NB4 (cell line): ENCODE results near the gene AJUBA.

Experiments
- CTCF ChIP-seq: IDR thresholded peaks from one replicate; pipeline ENCODE4 v1.5.1; 2012; ENCODE audit warnings: low read depth, low read length
- MAX ChIP-seq: IDR thresholded peaks from 2 replicates; pipeline ENCODE4 v1.6.1; 2011; ENCODE audit warnings: low read depth, low read length
- MYC ChIP-seq: IDR thresholded peaks from 2 replicates; pipeline ENCODE4 v1.6.1; 2011; ENCODE audit warnings: low read depth, low read length
- POLR2A ChIP-seq: IDR thresholded peaks from 2 replicates; pipeline ENCODE4 v1.6.1; 2011; ENCODE audit warnings: mild to moderate bottlenecking; ENCODE audit not compliant: insufficient read length; ENCODE audit errors: extremely low read depth

GRCh38 chr14:22974530-22975313 is 7.6 kb downstream of the AJUBA start:
- TF ChIP-seq CTCF (no peak), MAX (no peak), POLR2A (no peak), MYC (no peak)
